HepG2 (cell line): ENCODE results near the gene RACGAP1. TPM values are rescaled to one million over a fixed set of nuclear protein-coding genes. Genes with fewer than 3 reads are reported as not detected.

Experiments used
- CBX2 ChIP-seq, 2 experiments: fragments of 200-600 bp in 1 of 2; sonication (generic); formaldehyde crosslinking in 1 of 2; IDR thresholded peaks; 2 replicates each; pipeline versions ENCODE4 v1.7.0 to v1.8.1; 2018 to 2022; ENCODE audit warnings: low read depth in 2 of 2, low read length in 1 of 2, mild to moderate bottlenecking in 1 of 2, missing genetic modification reagents in 1 of 2
- HNF1B ChIP-seq: sonication (generic); formaldehyde crosslinking; IDR thresholded peaks from 2 replicates; pipeline ENCODE4 v1.5.1; 2020; ENCODE audit warnings: mild to moderate bottlenecking, moderate library complexity, missing genetic modification reagents
- PITX1 ChIP-seq: sonication (generic); formaldehyde crosslinking; IDR thresholded peaks from 2 replicates; pipeline ENCODE4 v1.5.1; 2020; ENCODE audit warnings: mild to moderate bottlenecking, missing genetic modification reagents
- PRDM15 ChIP-seq: sonication (generic); formaldehyde crosslinking; IDR thresholded peaks from 2 replicates; pipeline ENCODE4 v1.4.0; 2020; ENCODE audit warnings: missing genetic modification reagents
- polyA plus RNA-seq, 8 experiments: library from polyadenylated mRNA; depleted of rRNA in 3 of 8; stranded (reverse) in 7 of 8; unstranded in 1 of 8; fragments of >200 nt; fragmentation: Illumina TruSeq in 4 of 8; extraction: Trizol in 4 of 8; gene quantifications; 2 replicates each; pipeline versions ENCODE4 v1.2.1 to v1.2.3, GENCODE V29; 2011 to 2016; ENCODE audit warnings: low read depth in 4 of 8, missing spikeins in 1 of 8, mixed read lengths in 1 of 8; ENCODE audit not compliant: insufficient read depth in 1 of 8
- total RNA-seq, 5 experiments: library from RNA; depleted of rRNA; stranded (reverse); fragments of >200 nt; fragmentation: Illumina TruSeq; extraction: Trizol; gene quantifications; 2 replicates each; pipeline ENCODE4 v1.2.3, GENCODE V29; 2016; ENCODE audit warnings: low read depth in 1 of 5

RACGAP1 gene
- total and polyA plus RNA-seq, 2 of the 13 experiments (the other 11 are each of a cell fraction or from before 2014, with no cell fraction given): 16.7 to 57.9 TPM

GRCh38 chr12:50051101-50051806, 26.0 kb upstream of the RACGAP1 start (continued):
- no peak for TF ChIP-seq HNF1B (CRISPR knock-in tag)
- TF ChIP-seq CBX2 (IDR thresholded peaks at IDR 0.05; ENCODE audit: low read depth, low read length): no peak
- no peak for TF ChIP-seq CBX2 (CRISPR knock-in tag; IDR thresholded peaks at IDR 0.05; ENCODE audit: low read depth)
- no peak for TF ChIP-seq PRDM15 (CRISPR knock-in tag)
- no peak for TF ChIP-seq PITX1 (CRISPR knock-in tag)
